AG10803 (cell line): ENCODE measurements around the gene TP53.
A peak's percentile ranks its signal among the peaks of the same experiment; 100 is the strongest.

Experiments
- DNase-seq: peaks from one replicate; pipeline ENCODE4 v3.0.0; 2010; ENCODE audit warnings: low read depth
- H3K4me3 ChIP-seq: 2 replicates; pipeline ENCODE4 v1.5.1; 2011; ENCODE audit warnings: mild to moderate bottlenecking, low read length, control low read depth
- CTCF ChIP-seq: conservative IDR thresholded peaks from 2 replicates; pipeline ENCODE4 v1.5.1; 2011; ENCODE audit warnings: mild to moderate bottlenecking, low read length, control low read depth, inconsistent platforms

Gene TP53

GRCh38 chr17:7717756-7718350 lies 30.6 kb upstream of the TP53 start:
- peak; percentile 18 for DNase-seq
- no peak for TF ChIP-seq CTCF
- peak overlapping the region; percentile 68 for H3K4me3 ChIP-seq

- TF ChIP-seq CTCF = peak; percentile 41
- DNase-seq = peak; percentile 87
- H3K4me3 ChIP-seq = peak within 1 kb of the TSS; percentile 68
These were observed 29.8 kb upstream of the TP53 start, which contains the start of gene DNAH2 for GRCh38 chr17:7716901-7717755. Gene DNAH2, plus strand, starts transcription at chr17:7717744. Its CDS starts 1,991 bp downstream, at chr17:7719735.

GRCh38 chr17:7715936-7716886 lies 28.9 kb upstream of the TP53 start:
- no peak for DNase-seq
- no peak for TF ChIP-seq CTCF
- H3K4me3 ChIP-seq = peak overlapping the region; percentile 68

GRCh38 chr17:7714721-7715594 lies 27.7 kb upstream of the TP53 start:
- no peak for TF ChIP-seq CTCF
- no peak overlapping the region for H3K4me3 ChIP-seq
- no peak for DNase-seq

- no peak for TF ChIP-seq CTCF
- H3K4me3 ChIP-seq = no peak overlapping the region
- no peak for DNase-seq
These were observed 26.5 kb upstream of the TP53 start for GRCh38 chr17:7713782-7714181.

GRCh38 chr17:7712111-7712771 lies 25.0 kb upstream of the TP53 start:
- no peak overlapping the region for H3K4me3 ChIP-seq
- no peak for DNase-seq
- TF ChIP-seq CTCF = no peak
